MV-4-11 (cell line): ENCODE results near the gene ISL2.

ENCODE experiments used
- DNase-seq: peaks from one replicate; lab custom pipeline; 2025; lab: John Stamatoyannopoulos, UW

The ISL2 gene

GRCh38 chr15:76342058-76342381 lies 5.4 kb downstream of the ISL2 start:
- no peak for DNase-seq

- no peak for DNase-seq
These were observed 6.0 kb downstream of the ISL2 start for GRCh38 chr15:76342382-76343201.

- DNase-seq = no peak
These were observed 6.9 kb downstream of the ISL2 start for GRCh38 chr15:76343313-76343996.

- no peak for DNase-seq
These were observed 8.5 kb downstream of the ISL2 start for GRCh38 chr15:76344893-76345582.

GRCh38 chr15:76345583-76345879 lies 9.0 kb downstream of the ISL2 start:
- no peak for DNase-seq

GRCh38 chr15:76345880-76346668 lies 9.5 kb downstream of the ISL2 start:
- DNase-seq = peak; percentile 10

- DNase-seq = no peak
These were observed 10.3 kb downstream of the ISL2 start for GRCh38 chr15:76346669-76347481.

GRCh38 chr15:76347482-76348055 lies 11.0 kb downstream of the ISL2 start:
- DNase-seq = no peak

- DNase-seq = no peak
These were observed 12.9 kb downstream of the ISL2 start for GRCh38 chr15:76349301-76350070.

- no peak for DNase-seq
These were observed 16.5 kb downstream of the ISL2 start for GRCh38 chr15:76353023-76353577.

GRCh38 chr15:76353903-76354302 lies 17.3 kb downstream of the ISL2 start:
- no peak for DNase-seq

GRCh38 chr15:76354823-76355440 lies 18.4 kb downstream of the ISL2 start:
- no peak for DNase-seq

- no peak for DNase-seq
These were observed 21.9 kb downstream of the ISL2 start for GRCh38 chr15:76358453-76358852.

GRCh38 chr15:76359152-76359551 lies 22.6 kb downstream of the ISL2 start:
- DNase-seq = no peak

GRCh38 chr15:76360416-76360815 lies 23.8 kb downstream of the ISL2 start:
- no peak for DNase-seq

- DNase-seq = no peak
These were observed 26.7 kb downstream of the ISL2 start for GRCh38 chr15:76363251-76363650.

GRCh38 chr15:76366714-76367113 lies 30.1 kb downstream of the ISL2 start:
- DNase-seq = peak; percentile 26

GRCh38 chr15:76368122-76368621 lies 31.6 kb downstream of the ISL2 start:
- DNase-seq = no peak

GRCh38 chr15:76376029-76376428 lies 39.5 kb downstream of the ISL2 start:
- no peak for DNase-seq
